Amniotic stem cell (primary cell): ENCODE results near the gene MYBBP1A.

ENCODE experiments used
- DNase-seq: peaks from one replicate; lab custom pipeline; 2025; lab: John Stamatoyannopoulos, UW

MYBBP1A gene

GRCh38 chr17:4572131-4572530 lies 16.9 kb upstream of the MYBBP1A start:
- no peak for DNase-seq

DNA sequence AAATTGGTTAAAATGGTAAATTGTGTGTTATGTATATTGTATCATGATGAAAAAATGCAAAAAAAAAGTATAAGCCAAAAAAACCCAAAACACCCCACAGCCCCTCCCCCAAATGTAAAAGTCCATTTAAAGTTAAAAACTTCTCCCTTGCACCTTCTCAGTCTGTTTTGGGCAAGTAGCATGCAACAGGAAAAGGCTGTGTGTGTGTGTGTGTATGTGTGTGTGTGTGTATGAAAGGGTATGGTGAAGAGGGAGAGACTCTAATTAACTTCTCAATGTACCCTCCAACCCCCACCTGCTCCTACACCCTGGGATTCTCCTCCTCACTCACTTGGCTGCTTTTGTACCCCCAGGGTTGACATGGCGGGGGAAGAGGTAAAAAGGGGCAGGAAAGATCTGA lies 14.4 kb upstream of the MYBBP1A start:
- no peak for DNase-seq

DNA sequence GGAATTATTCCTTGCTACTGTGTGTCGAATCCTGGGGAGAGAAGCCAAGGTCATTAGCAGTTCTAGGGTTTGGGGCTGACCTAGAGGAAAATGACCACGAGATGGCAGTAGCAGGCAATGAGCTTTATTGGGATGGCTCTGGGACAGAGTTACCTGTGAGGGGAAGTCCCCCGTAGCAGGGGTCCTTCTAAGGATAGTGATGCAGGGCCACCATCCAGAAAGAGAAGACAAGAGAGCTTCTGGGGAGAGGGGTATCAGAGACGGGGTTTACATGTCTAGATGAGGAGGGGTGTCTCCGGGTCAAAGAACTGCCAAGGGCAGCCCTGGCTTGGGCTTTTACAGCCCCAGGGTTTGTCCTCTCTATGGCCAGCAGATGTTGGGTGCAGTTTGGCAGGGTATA lies 11.6 kb upstream of the MYBBP1A start:
- DNase-seq = peak; percentile 12

GRCh38 chr17:4565209-4566141 lies 10.3 kb upstream of the MYBBP1A start:
- peak; percentile 61 for DNase-seq

DNA sequence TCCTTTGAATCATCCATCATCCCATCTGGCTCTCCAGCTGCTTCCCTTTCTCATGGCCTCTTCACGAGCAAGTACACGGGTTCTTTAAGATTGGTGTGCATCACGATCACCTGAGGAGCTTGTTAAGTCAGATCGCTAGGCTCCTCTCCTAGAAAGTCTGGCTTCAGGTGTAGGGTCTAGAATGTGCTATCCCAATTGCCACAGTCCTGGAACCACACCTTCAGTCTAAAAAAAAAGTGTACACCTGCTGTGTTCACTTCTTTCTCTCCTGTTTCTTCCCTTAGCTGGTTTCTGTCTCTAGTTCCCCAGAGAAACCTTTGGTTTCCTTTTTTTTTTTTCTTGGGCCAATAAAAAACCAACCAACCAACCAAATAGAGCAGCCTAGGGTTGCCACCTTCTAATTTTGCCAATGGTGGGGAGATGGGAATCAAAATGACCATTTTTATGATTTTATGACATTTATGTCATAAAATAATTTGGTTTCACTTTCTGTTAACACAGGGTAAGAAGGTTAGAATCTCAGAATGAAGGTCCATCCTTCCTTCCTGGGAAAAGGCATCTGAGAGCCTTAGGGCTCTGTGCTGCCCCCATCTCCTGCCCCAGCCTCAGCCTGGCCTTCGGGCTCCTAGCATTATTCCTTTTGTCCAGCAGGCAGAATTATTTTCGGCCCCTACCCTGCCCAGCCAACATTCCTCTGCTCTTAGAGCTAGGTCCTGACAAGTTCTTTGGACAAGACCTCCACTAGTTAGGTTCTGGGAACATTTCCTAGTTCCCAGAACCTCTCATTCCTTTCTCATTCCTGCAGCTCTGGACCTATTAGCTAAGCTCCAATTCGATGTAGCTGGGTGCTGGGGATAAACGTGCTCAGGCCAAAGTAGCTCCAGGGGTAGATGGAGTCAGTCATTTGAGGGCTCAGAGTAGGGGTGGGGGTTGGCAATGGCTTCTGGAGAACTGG lies 7.1 kb upstream of the MYBBP1A start:
- no peak for DNase-seq

DNA sequence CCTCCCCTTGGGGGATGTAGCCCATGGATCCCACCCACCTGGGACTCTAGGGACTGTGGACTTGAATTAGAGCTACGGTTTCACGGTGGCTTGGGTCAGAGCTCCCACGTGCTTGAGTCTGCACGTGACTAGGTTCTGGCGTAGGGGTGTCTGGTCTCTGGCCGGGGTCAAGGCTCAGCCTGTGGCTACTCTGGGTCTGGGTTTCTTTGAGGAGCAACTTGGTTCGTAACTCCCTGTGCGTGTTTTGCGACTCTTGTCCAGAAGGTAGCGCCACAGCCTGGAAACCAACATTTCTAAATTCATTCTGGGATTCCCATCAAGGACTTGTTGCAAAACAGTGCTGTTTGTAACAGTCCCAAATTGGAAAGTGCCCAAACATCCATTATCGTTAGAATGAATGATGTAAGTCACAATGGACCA lies 5.7 kb upstream of the MYBBP1A start:
- no peak for DNase-seq

GRCh38 chr17:4560421-4560820 lies 5.2 kb upstream of the MYBBP1A start, which contains the start of gene GGT6:
Gene GGT6 (minus strand): TSS chr17:4560577. CDS start chr17:4560521, 56 bp downstream.
- DNase-seq = no peak

DNA sequence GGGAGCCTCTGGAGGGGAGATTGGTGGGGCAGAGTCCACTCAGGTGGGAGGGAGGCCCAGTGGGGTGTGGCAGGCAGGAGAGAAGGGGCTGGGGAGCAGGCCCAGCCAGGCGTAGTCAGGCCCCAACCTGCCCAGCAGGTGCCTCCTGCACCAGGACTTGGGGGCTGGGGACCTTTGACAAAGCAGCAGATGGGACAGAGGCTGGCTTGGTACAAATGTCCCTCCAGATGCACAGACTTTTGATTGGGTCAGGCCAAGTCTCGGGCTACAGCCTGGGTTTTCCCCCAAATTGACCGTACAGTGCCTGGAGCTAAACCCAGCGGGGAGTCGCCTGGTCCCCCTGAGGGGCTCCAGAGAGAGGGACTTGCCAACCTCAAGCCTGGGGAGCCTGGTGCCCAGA lies 4.8 kb upstream of the MYBBP1A start:
- no peak for DNase-seq

- DNase-seq = no peak
Observed at GRCh38 chr17:4559139-4559791, 4.1 kb upstream of the MYBBP1A start.

GRCh38 chr17:4558347-4558971 lies 3.3 kb upstream of the MYBBP1A start:
- DNase-seq = no peak

DNA sequence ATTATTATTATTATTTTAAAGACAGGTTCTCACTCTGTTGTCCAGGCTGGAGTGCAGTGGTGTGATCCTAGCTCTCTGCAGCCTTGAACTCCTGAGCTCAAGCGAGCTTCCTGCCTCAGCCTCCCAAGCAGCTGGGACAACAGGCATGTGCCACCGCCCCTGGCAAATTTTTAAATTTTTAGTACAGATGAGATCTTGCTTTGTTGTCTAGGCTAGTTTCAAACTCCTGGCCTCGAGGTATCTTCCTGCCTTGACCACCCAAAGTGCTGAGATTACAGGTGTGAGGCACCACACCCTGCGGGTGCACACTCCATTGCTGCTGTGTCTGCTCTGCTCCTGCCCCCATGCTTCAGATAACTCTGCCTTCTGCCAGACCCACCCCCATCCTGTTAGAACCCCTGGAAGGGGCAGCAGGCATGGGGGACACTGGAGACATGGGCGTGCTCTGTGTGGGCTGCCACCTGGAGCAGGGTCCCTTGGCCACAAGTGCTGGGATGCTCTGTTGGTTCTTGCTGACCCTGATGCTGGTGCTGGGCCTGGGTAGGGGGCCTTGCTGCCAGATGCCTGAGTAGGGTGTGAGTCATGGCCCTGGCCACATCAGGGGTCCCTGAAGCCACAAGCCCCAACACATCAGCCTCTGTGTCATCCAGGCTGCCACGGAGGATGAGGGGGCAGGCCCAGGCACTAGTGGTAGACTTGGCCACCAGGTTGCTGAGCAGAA lies 2.6 kb upstream of the MYBBP1A start:
- no peak for DNase-seq

GRCh38 chr17:4556996-4557395 lies 1.8 kb upstream of the MYBBP1A start:
- DNase-seq = no peak

GRCh38 chr17:4555873-4556759 lies 932 bp upstream of the MYBBP1A start:
- DNase-seq = no peak

- no peak for DNase-seq
Observed at GRCh38 chr17:4554441-4554996, 665 bp downstream of the MYBBP1A start.

DNA sequence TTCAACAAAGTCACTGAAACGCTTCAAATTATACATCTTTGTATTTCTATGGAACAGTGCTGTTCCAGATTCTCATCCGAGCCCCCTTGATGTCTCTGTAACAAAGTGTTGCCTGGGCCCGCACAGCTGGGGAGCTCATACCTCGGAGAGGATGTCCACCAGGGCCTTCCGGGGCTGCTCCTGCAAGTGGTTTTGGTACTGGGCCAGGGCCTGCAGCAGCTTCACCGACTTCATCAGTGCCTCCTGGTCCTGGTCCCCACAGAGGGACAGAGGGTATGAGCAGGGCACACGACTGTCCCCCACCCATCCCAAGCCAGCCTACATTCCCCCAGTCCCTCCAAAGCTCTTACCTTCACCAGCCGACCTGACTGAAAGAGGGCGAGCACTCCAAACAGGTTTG lies 1.5 kb downstream of the MYBBP1A start:
- DNase-seq = no peak

GRCh38 chr17:4551796-4552525 lies 3.2 kb downstream of the MYBBP1A start:
- no peak for DNase-seq

GRCh38 chr17:4551141-4551540 lies 4.0 kb downstream of the MYBBP1A start:
- no peak for DNase-seq

- no peak for DNase-seq
Observed at GRCh38 chr17:4550534-4551039, 4.6 kb downstream of the MYBBP1A start.
